IMR-90 (cell line): Measurements from ENCODE around the gene PRSS37. TPM values are rescaled to one million over a fixed set of nuclear protein-coding genes. Genes with fewer than 3 reads are reported as not detected.

Experiments
- ATAC-seq: fragments of 200-7000 bp; cut with Tn5 transposase; 2 replicates; pipeline ENCODE4 v1.9.1; 2020; ENCODE audit warnings: low read depth, mild to moderate bottlenecking, moderate library complexity
- BruUV-seq: library from RNA; stranded (reverse); fragments of 400-500 nt; replicated peaks from 2 replicates; lab custom pipeline; 2021; lab: Mats Ljungman, UMichigan
- CTCF ChIA-PET: fragments of 300-600 bp; formaldehyde crosslinking; extraction: SDS; loops from one replicate; lab custom pipeline; 2021; ENCODE audit warnings: antibody characterized with exemption; lab: Yijun Ruan, JAX
- POLR2A ChIA-PET: fragments of 300-600 bp; sonication (Branson Sonifier 250); formaldehyde crosslinking; loops from one replicate; lab custom pipeline; 2022; ENCODE audit warnings: antibody characterized with exemption; ENCODE audit not compliant: unreplicated experiment; lab: Charles Lee
- DNase-seq: peaks from one replicate; pipeline ENCODE4 v3.0.0; 2013
- H2AFZ ChIP-seq: replicated peaks from 2 replicates; pipeline ENCODE3; 2013; ENCODE audit warnings: low read length, mild to moderate bottlenecking; ENCODE audit not compliant: poor library complexity
- H2AK5ac ChIP-seq: 2 replicates; pipeline ENCODE4 v1.6.1; 2013; ENCODE audit warnings: low read depth, low read length, inconsistent platforms
- H2AK9ac ChIP-seq: replicated peaks from 2 replicates; pipeline ENCODE3; 2013; ENCODE audit warnings: mild to moderate bottlenecking, low read depth, low read length, moderate library complexity; ENCODE audit not compliant: poor library complexity
- H2BK120ac ChIP-seq: 2 replicates; pipeline ENCODE4 v1.6.1; 2013; ENCODE audit warnings: low read depth, low read length, inconsistent platforms
- H2BK15ac ChIP-seq: 3 replicates; pipeline ENCODE4 v1.6.1; 2013; ENCODE audit warnings: low read depth, low read length, inconsistent platforms
- H2BK20ac ChIP-seq: 2 replicates; pipeline ENCODE4 v1.6.1; 2013; ENCODE audit warnings: low read depth, mild to moderate bottlenecking, inconsistent platforms, low read length, moderate library complexity
- H2BK5ac ChIP-seq: 2 replicates; pipeline ENCODE4 v1.6.1; 2013; ENCODE audit warnings: mild to moderate bottlenecking, low read depth, low read length, inconsistent platforms; ENCODE audit not compliant: poor library complexity, severe bottlenecking
- H3K14ac ChIP-seq: replicated peaks from 2 replicates; pipeline ENCODE4 v1.6.1; 2013; ENCODE audit warnings: low read depth, low read length, inconsistent platforms
- H3K18ac ChIP-seq: 2 replicates; pipeline ENCODE4 v1.6.1; 2013; ENCODE audit warnings: low read depth, low read length, control low read depth
- H3K23ac ChIP-seq: 2 replicates; pipeline ENCODE4 v1.6.1; 2013; ENCODE audit warnings: low read depth, low read length, inconsistent platforms
- H3K27ac ChIP-seq: 2 replicates; pipeline ENCODE4 v1.5.1; 2013; ENCODE audit warnings: mild to moderate bottlenecking, control low read depth, low read length; ENCODE audit not compliant: insufficient read depth
- H3K27me3 ChIP-seq: 2 replicates; pipeline ENCODE4 v1.6.1; 2013; ENCODE audit warnings: low read length; ENCODE audit not compliant: control insufficient read depth, insufficient read depth
- H3K36me3 ChIP-seq: 2 replicates; pipeline ENCODE4 v1.6.1; 2013; ENCODE audit warnings: low read length, mixed read lengths; ENCODE audit not compliant: control insufficient read depth, insufficient read depth
- H3K4ac ChIP-seq: 2 replicates; pipeline ENCODE4 v1.6.1; 2013; ENCODE audit warnings: low read depth, low read length, inconsistent platforms
- H3K4me1 ChIP-seq: 2 replicates; pipeline ENCODE4 v1.6.1; 2013; ENCODE audit warnings: low read length, mixed read lengths; ENCODE audit not compliant: control insufficient read depth, insufficient read depth
- H3K4me2 ChIP-seq: 2 replicates; pipeline ENCODE4 v1.6.1; 2013; ENCODE audit warnings: low read depth, mild to moderate bottlenecking, control low read depth, low read length, moderate library complexity
- H3K4me3 ChIP-seq: 2 replicates; pipeline ENCODE4 v1.5.1; 2013; ENCODE audit warnings: low read depth, mild to moderate bottlenecking, control low read depth, low read length, moderate library complexity; ENCODE audit not compliant: insufficient read depth
- H3K56ac ChIP-seq: 2 replicates; pipeline ENCODE4 v1.6.1; 2013; ENCODE audit warnings: low read length, inconsistent platforms; ENCODE audit not compliant: insufficient read depth; ENCODE audit errors: extremely low read depth
- H3K79me1 ChIP-seq, 2 experiments: 2 replicates each; pipeline ENCODE4 v1.6.1; 2013; ENCODE audit warnings: low read length in 2 of 2, inconsistent platforms in 1 of 2, low read depth in 1 of 2
- H3K9ac ChIP-seq: 2 replicates; pipeline ENCODE4 v1.6.1; 2013; ENCODE audit warnings: low read depth, low read length, control low read depth
- H3K9me1 ChIP-seq: 2 replicates; pipeline ENCODE4 v1.6.1; 2013; ENCODE audit warnings: low read length, inconsistent platforms; ENCODE audit not compliant: insufficient read depth
- H3K9me3 ChIP-seq: 2 replicates; pipeline ENCODE4 v1.6.1; 2013; ENCODE audit warnings: low read length; ENCODE audit not compliant: control insufficient read depth, insufficient read depth
- H4K20me1 ChIP-seq: 2 replicates; pipeline ENCODE4 v1.6.1; 2013; ENCODE audit warnings: low read length, inconsistent platforms; ENCODE audit not compliant: insufficient read depth
- H4K5ac ChIP-seq: 2 replicates; pipeline ENCODE4 v1.6.1; 2013; ENCODE audit warnings: mild to moderate bottlenecking, low read depth, low read length, control low read depth
- H4K8ac ChIP-seq, 2 experiments: 2 replicates each; pipeline ENCODE4 v1.6.1; 2013; ENCODE audit warnings: low read depth in 2 of 2, low read length in 2 of 2, control low read depth in 1 of 2, inconsistent platforms in 1 of 2
- H4K91ac ChIP-seq: 2 replicates; pipeline ENCODE4 v1.6.1; 2013; ENCODE audit warnings: low read depth, low read length, inconsistent platforms; ENCODE audit not compliant: insufficient read depth
- BHLHE40 ChIP-seq: fragments of 150-350 bp; IDR thresholded peaks from 2 replicates; pipeline ENCODE4 v1.6.1; 2016; ENCODE audit warnings: mild to moderate bottlenecking, low read depth, low read length
- ELK1 ChIP-seq: fragments of 150-350 bp; IDR thresholded peaks from 2 replicates; pipeline ENCODE4 v1.6.1; 2016; ENCODE audit warnings: low read depth, mild to moderate bottlenecking, low read length, moderate library complexity, borderline replicate concordance
- FOS ChIP-seq: fragments of 150-350 bp; IDR thresholded peaks from 2 replicates; pipeline ENCODE4 v1.6.1; 2016; ENCODE audit warnings: low read depth, low read length
- MXI1 ChIP-seq: IDR thresholded peaks from 2 replicates; pipeline ENCODE4 v1.6.1; 2012; ENCODE audit warnings: low read depth, mild to moderate bottlenecking, low read length, moderate library complexity, borderline replicate concordance
- NFE2L2 ChIP-seq: fragments of 150-350 bp; IDR thresholded peaks from 2 replicates; pipeline ENCODE4 v1.6.1; 2016; ENCODE audit warnings: low read depth, mild to moderate bottlenecking, low read length
- POLR2A ChIP-seq: IDR thresholded peaks from 2 replicates; pipeline ENCODE4 v1.6.1; 2012; ENCODE audit warnings: mild to moderate bottlenecking, low read depth, low read length
- RAD21 ChIP-seq: IDR thresholded peaks from 2 replicates; pipeline ENCODE4 v1.6.1; 2012; ENCODE audit warnings: low read length, improper control_type of control experiment
- RCOR1 ChIP-seq: IDR thresholded peaks from 2 replicates; pipeline ENCODE4 v1.6.1; 2012; ENCODE audit warnings: mild to moderate bottlenecking, low read length, improper control_type of control experiment; ENCODE audit not compliant: insufficient replicate concordance
- RFX5 ChIP-seq: IDR thresholded peaks from 2 replicates; pipeline ENCODE4 v1.8.0; 2012; ENCODE audit warnings: low read depth, mild to moderate bottlenecking, low read length, moderate library complexity
- SMC3 ChIP-seq: fragments of 150-350 bp; IDR thresholded peaks from 2 replicates; pipeline ENCODE4 v1.6.1; 2016; ENCODE audit warnings: low read depth, mild to moderate bottlenecking, antibody characterized with exemption, low read length, moderate library complexity
- WGBS, 2 experiments: methylation state at CpG; one replicate each; pipeline versions ENCODE4 v1.1.5 to v1.1.7; 2013; ENCODE audit warnings: missing lambda C conversion rate in 2 of 2; ENCODE audit not compliant: insufficient read length in 1 of 2; ENCODE audit errors: extremely low coverage in 2 of 2; 5-methylcytosine and 5-hydroxymethylcytosine counted together
- dilution Hi-C: fragments of 300-500 bp; cut with HindIII; formaldehyde crosslinking; loops from one replicate; pipeline ENCODE4 v1.14.3; 2018; ENCODE audit warnings: low sequenced_read_pairs; ENCODE audit not compliant: unreplicated experiment
- in situ Hi-C: fragments of 300-500 bp; cut with MboI; formaldehyde crosslinking; loops from 3 replicates; pipeline ENCODE4 v1.14.3; 2019; ENCODE audit warnings: low sequenced_read_pairs, inconsistent platforms, mixed read lengths
- intact Hi-C: fragments of 100-400 bp; cut with micrococcal nuclease; formaldehyde crosslinking; loops from 2 replicates; pipeline ENCODE4 v1.10.0; 2022
- polyA plus RNA-seq, 3 experiments: library from polyadenylated mRNA; depleted of rRNA; stranded (reverse); fragments of >200 nt; gene quantifications; 2 replicates each; pipeline ENCODE4 v1.2.3, GENCODE V29; 2012; ENCODE audit warnings: low replicate concordance in 1 of 3
- total RNA-seq: library from RNA; depleted of rRNA; stranded (reverse); fragments of >200 nt; gene quantifications from 2 replicates; pipeline ENCODE4 v1.2.3, GENCODE V29; 2012
- TF ChIP-seq, protein P1 (sequence below): conservative IDR thresholded peaks from 2 replicates; pipeline ENCODE4 v1.5.1; 2012; ENCODE audit warnings: mild to moderate bottlenecking, low read depth, low read length, improper control_type of control experiment

Gene PRSS37
- total and polyA plus RNA-seq, 2 of the 4 experiments (the other 2 are of a cell fraction) = not detected

DNA sequence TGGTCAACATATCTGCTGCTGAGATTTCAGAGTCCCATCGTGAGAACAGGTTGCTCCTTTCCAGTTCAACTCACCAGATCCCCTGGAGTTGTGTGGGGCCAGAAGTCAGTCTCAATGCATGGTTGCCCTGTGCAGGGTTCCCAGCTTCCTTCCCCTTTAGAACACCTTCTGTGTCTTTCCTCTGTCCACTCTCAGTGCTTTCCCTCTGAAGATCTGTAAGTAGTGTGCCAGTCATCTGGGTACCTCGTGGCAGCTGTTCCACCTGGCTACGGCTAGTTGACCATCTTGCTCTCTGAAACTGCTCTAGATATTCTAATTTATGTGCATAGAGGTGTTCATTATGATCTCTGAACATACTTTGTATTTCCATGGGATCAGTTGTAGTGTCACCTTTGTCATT, 36.1 kb upstream of the PRSS37 start:
- no peaks in the 10 kb centered on the region for H3K79me1 ChIP-seq
- no peak overlapping the region for H4K5ac ChIP-seq
- ChIA-PET CTCF (no interaction called here), POLR2A (no interaction called here)
- H3K4ac ChIP-seq = no peak overlapping the region
- H2BK15ac ChIP-seq = no peak overlapping the region
- DNase-seq (no peak), ATAC-seq (no peak)
- no peak overlapping the region for H2AK9ac ChIP-seq
- H2AK5ac ChIP-seq = no peak overlapping the region
- H3K36me3 ChIP-seq = no peaks in the 10 kb centered on the region
- TF ChIP-seq ELK1 (no peak), SMC3 (no peak), FOS (no peak), POLR2A (no peak), NFE2L2 (no peak), RCOR1 (no peak), RFX5 (no peak), BHLHE40 (no peak), RAD21 (no peak), MXI1 (no peak)
- TF ChIP-seq, protein P1, sequence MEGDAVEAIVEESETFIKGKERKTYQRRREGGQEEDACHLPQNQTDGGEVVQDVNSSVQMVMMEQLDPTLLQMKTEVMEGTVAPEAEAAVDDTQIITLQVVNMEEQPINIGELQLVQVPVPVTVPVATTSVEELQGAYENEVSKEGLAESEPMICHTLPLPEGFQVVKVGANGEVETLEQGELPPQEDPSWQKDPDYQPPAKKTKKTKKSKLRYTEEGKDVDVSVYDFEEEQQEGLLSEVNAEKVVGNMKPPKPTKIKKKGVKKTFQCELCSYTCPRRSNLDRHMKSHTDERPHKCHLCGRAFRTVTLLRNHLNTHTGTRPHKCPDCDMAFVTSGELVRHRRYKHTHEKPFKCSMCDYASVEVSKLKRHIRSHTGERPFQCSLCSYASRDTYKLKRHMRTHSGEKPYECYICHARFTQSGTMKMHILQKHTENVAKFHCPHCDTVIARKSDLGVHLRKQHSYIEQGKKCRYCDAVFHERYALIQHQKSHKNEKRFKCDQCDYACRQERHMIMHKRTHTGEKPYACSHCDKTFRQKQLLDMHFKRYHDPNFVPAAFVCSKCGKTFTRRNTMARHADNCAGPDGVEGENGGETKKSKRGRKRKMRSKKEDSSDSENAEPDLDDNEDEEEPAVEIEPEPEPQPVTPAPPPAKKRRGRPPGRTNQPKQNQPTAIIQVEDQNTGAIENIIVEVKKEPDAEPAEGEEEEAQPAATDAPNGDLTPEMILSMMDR = no peak
- dilution Hi-C loops (no loop called here), intact Hi-C loops (no loop called here), in situ Hi-C loops (no loop called here)
- H3K18ac ChIP-seq = no peak overlapping the region
- H2BK5ac ChIP-seq = no peak overlapping the region
- no peak overlapping the region for H2BK120ac ChIP-seq
- no peak overlapping the region for H3K14ac ChIP-seq
- no peaks in the 10 kb centered on the region for H3K9me1 ChIP-seq
- H3K27ac ChIP-seq = no peak overlapping the region
- H4K8ac ChIP-seq = no peak overlapping the region
- no peak overlapping the region for H2BK20ac ChIP-seq
- no CpG with 5 or more reads among the region's 3 CpGs for WGBS, 2 experiments
- no TSS peak for BruUV-seq
- no peak overlapping the region for H3K9ac ChIP-seq
- no peak overlapping the region for H2AFZ ChIP-seq
- H3K56ac ChIP-seq = no peak overlapping the region
- no peak overlapping the region for H4K91ac ChIP-seq
- H3K4me3 ChIP-seq = no peak overlapping the region
- no peak overlapping the region for H3K23ac ChIP-seq
- no peaks in the 10 kb centered on the region for H3K4me1 ChIP-seq
- H3K4me2 ChIP-seq = no peak overlapping the region
- H4K20me1 ChIP-seq = no peaks in the 10 kb centered on the region
- peaks cover 17% of the 10 kb centered on the region for H3K9me3 ChIP-seq
- no peaks in the 10 kb centered on the region for H3K27me3 ChIP-seq
